ENCODE data around the gene QRFP. TPM values are rescaled to one million over a fixed set of nuclear protein-coding genes. Genes with fewer than 3 reads are reported as not detected.

QRFP gene
- total RNA-seq, 1 experiment from 2014 or later: not detected

DNA sequence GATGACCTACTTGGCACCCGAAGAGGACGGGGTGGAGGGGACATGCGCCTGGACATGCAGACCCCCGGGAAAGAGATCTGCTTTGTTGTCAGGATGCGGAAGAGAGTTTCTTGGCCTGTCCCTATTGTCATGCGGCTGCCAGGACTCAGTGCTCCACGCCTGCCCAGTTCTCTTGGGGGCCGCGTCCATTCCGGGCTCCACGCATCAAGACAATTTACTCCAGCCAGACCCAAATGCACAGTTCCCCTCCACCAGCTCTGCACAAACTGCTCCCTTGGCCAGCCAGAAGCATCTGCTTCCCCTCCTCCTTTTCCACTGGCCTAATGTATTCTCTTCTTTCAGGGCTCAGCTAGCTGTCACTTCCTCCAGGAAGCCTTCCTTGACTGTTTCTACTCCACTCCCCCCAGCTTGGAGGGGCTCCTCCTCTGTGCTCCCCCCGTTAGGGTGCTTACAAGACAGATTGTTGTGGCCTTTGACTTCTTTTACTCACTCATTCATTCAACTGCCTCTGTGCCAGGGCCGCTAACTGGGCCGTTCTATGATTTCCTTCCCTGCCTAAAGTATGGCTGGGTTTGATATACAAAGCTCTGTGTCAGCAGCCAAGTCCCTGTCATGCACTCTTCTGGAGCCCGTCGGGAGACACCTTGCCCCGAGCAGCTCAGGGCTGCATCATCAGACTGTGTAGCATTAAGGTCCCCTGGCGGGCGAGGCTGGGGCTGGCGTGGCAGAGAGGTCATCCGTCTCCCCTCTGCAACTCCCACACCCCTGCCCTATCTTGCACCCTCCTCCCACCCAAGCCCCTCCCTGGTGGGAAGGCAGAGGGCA lies 35.9 kb upstream of the QRFP start:
- intact Hi-C loops (cut with micrococcal nuclease): no loop called here
- TF ChIP-seq, protein P1, sequence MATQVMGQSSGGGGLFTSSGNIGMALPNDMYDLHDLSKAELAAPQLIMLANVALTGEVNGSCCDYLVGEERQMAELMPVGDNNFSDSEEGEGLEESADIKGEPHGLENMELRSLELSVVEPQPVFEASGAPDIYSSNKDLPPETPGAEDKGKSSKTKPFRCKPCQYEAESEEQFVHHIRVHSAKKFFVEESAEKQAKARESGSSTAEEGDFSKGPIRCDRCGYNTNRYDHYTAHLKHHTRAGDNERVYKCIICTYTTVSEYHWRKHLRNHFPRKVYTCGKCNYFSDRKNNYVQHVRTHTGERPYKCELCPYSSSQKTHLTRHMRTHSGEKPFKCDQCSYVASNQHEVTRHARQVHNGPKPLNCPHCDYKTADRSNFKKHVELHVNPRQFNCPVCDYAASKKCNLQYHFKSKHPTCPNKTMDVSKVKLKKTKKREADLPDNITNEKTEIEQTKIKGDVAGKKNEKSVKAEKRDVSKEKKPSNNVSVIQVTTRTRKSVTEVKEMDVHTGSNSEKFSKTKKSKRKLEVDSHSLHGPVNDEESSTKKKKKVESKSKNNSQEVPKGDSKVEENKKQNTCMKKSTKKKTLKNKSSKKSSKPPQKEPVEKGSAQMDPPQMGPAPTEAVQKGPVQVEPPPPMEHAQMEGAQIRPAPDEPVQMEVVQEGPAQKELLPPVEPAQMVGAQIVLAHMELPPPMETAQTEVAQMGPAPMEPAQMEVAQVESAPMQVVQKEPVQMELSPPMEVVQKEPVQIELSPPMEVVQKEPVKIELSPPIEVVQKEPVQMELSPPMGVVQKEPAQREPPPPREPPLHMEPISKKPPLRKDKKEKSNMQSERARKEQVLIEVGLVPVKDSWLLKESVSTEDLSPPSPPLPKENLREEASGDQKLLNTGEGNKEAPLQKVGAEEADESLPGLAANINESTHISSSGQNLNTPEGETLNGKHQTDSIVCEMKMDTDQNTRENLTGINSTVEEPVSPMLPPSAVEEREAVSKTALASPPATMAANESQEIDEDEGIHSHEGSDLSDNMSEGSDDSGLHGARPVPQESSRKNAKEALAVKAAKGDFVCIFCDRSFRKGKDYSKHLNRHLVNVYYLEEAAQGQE (IDR thresholded peaks at IDR 0.05; ENCODE audit: low read depth): no peak
- TF ChIP-seq EZH2phosphoT487 (IDR thresholded peaks at IDR 0.05; ENCODE audit: borderline replicate concordance) (no peak), FOSL1 (IDR thresholded peaks at IDR 0.05; ENCODE audit: low read depth) (no peak), CBX3 (IDR thresholded peaks at IDR 0.05; ENCODE audit: low read depth) (no peak), ZFX (IDR thresholded peaks at IDR 0.05) (no peak), POLR2AphosphoS5 (IDR thresholded peaks at IDR 0.05; ENCODE audit: low read depth, low read length) (no peak), ZNF274 (IDR thresholded peaks at IDR 0.05; ENCODE audit: low read depth, low read length) (no peak), POLR2A (IDR thresholded peaks at IDR 0.05; ENCODE audit: borderline replicate concordance, extremely low read depth, insufficient read depth, insufficient read length) (no peak), EGR1 (IDR thresholded peaks at IDR 0.05; ENCODE audit: low read depth) (no peak), SP1 (IDR thresholded peaks at IDR 0.05; ENCODE audit: low read depth) (no peak), SRF (IDR thresholded peaks at IDR 0.05; ENCODE audit: low read depth) (no peak), RAD21 (IDR thresholded peaks at IDR 0.05; ENCODE audit: low read depth) (no peak)
- TF ChIP-seq, protein P2, sequence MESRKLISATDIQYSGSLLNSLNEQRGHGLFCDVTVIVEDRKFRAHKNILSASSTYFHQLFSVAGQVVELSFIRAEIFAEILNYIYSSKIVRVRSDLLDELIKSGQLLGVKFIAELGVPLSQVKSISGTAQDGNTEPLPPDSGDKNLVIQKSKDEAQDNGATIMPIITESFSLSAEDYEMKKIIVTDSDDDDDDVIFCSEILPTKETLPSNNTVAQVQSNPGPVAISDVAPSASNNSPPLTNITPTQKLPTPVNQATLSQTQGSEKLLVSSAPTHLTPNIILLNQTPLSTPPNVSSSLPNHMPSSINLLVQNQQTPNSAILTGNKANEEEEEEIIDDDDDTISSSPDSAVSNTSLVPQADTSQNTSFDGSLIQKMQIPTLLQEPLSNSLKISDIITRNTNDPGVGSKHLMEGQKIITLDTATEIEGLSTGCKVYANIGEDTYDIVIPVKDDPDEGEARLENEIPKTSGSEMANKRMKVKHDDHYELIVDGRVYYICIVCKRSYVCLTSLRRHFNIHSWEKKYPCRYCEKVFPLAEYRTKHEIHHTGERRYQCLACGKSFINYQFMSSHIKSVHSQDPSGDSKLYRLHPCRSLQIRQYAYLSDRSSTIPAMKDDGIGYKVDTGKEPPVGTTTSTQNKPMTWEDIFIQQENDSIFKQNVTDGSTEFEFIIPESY (IDR thresholded peaks at IDR 0.05; ENCODE audit: extremely low read depth, insufficient replicate concordance, low read length): no peak
- TF ChIP-seq, protein P3, sequence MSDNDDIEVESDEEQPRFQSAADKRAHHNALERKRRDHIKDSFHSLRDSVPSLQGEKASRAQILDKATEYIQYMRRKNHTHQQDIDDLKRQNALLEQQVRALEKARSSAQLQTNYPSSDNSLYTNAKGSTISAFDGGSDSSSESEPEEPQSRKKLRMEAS (IDR thresholded peaks at IDR 0.05): no peak
- Histone ChIP-seq H3K9ac (ENCODE audit: low read length) (no peak overlapping the region), H3K9me3 (ENCODE audit: control insufficient read depth in 1 of 2, insufficient read depth in 1 of 2, low read depth in 1 of 2, low read length in 2 of 2) (no peaks in the 10 kb centered on the region), H3K4me3 (replicated peaks in 1 of 2; ENCODE audit: low read depth in 1 of 2, low read length in 2 of 2) (no peak overlapping the region), H3K79me2 (ENCODE audit: insufficient read depth, low read length) (no peaks in the 10 kb centered on the region), H3K27ac (ENCODE audit: low read depth, low read length) (no peak overlapping the region), H3K4me1 (ENCODE audit: control insufficient read depth in 1 of 2, insufficient read depth in 2 of 2, low read length in 2 of 2) (peaks cover 43 to 54% of the 10 kb centered on the region in 2 experiments), H4K20me1 (ENCODE audit: insufficient read depth) (no peaks in the 10 kb centered on the region), H3K9me2 (ENCODE audit: insufficient read depth) (no peaks in the 10 kb centered on the region), H2AFZ (ENCODE audit: low read depth, low read length, poor library complexity, severe bottlenecking) (no peak overlapping the region), H3K27me3 (ENCODE audit: insufficient read depth, low read length) (no peaks in the 10 kb centered on the region), H3K36me3 (ENCODE audit: control insufficient read depth in 1 of 2, insufficient read depth in 2 of 2, low read length in 2 of 2) (no peaks in the 10 kb centered on the region), H3K4me2 (ENCODE audit: low read length) (no peak overlapping the region)
- DNase-seq (ENCODE audit: low read depth, low spot score): no peak
- RAD21 ChIA-PET (ENCODE audit: low non-redundant PET in 1 of 2, low total read pairs in 2 of 2, uncharacterized antibody in 2 of 2, unreplicated experiment in 2 of 2): no interaction called here
- CTCF ChIA-PET: interaction anchor here (1.2 to 1.6 kb wide), 2 partner anchors 66 kb away, joined by 3 to 4 read pairs; no protein-coding TSS in a partner anchor
- POLR2A ChIA-PET: no interaction called here
- ATAC-seq: no peak
- BruUV-seq (replicated peaks): no TSS peak
